Eye (tissue), 1 donor: Measurements from ENCODE around the gene FUNDC1.

ENCODE experiments used
- DNase-seq: peaks from one replicate; pipeline ENCODE4 v3.0.0-alpha.2; 2015

The FUNDC1 gene

GRCh38 chrX:44474410-44474809, 68.2 kb downstream of the FUNDC1 start:
- DNase-seq, result no peak
